Activated gamma-delta T cell treated with anti-CD3 and anti-CD28 coated beads, Interleukin-2, amount 50 U/mL, for 16 hours (primary cell): ENCODE results near the gene MPPED1.

ENCODE experiments used
- DNase-seq: peaks from one replicate; pipeline ENCODE4 v3.0.0-alpha.2; 2020; ENCODE audit warnings: low read depth

MPPED1 gene

GRCh38 chr22:43411040-43411868, 560 bp upstream of the MPPED1 start:
- no peak for DNase-seq

GRCh38 chr22:43412808-43413795, 1.3 kb downstream of the MPPED1 start:
- DNase-seq = no peak

GRCh38 chr22:43413826-43414225, 2.0 kb downstream of the MPPED1 start:
- DNase-seq = no peak

- no peak for DNase-seq
These were observed 3.9 kb downstream of the MPPED1 start for GRCh38 chr22:43415681-43416080.

DNA sequence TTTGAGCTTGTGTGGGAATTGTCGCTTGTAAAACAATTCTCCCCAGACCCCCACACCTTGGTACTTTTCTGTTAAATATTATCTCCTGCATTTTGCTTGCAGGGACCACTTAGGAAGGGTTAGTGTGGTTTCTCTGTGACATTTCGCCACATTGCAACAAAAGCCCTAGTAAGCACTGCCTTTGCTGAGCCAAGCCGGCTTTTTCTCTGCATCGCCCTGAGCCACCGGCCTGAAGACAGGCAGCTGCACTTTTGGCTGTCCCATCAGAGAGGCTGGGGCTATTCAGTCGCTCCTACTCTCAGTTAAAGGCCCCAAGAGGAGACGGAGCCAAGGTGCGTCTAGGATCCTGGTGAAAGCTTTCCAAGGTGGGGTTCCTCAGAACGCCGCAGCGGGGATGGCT, 5.7 kb downstream of the MPPED1 start:
- no peak for DNase-seq

- DNase-seq = no peak
These were observed 6.4 kb downstream of the MPPED1 start for GRCh38 chr22:43418079-43418825.

- no peak for DNase-seq
These were observed 7.7 kb downstream of the MPPED1 start for GRCh38 chr22:43419371-43420080.

DNA sequence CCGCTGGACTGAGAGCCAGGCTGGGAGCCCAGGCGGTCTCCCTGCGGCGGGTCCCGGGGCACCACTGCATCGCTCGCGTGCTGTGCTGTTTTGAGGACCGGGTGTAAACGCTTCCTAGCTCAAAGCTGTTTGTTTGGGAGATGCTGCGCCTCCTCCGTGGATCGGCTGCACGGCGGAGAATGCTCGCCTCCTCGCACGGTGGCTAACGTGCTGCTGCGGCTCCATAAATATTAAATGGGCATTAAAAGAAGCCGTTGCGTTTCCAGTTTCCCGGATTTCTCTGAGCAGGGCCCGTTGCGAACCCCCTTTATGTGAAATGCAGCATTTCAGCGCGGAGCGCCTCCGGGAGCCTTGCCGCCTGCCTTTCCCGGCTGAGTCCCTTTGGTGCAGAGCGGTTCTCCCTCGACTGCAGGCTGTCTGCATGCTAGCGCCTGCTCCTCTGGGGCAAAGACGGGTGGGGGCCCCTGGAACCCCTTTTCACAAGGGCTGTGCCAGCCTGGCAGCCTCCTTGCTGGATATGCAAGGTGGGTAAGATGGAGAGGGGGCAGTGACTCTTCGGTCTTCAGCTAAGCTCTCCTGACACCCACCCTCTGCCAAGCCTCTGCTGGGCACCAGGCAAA, 9.3 kb downstream of the MPPED1 start:
- no peak for DNase-seq

DNA sequence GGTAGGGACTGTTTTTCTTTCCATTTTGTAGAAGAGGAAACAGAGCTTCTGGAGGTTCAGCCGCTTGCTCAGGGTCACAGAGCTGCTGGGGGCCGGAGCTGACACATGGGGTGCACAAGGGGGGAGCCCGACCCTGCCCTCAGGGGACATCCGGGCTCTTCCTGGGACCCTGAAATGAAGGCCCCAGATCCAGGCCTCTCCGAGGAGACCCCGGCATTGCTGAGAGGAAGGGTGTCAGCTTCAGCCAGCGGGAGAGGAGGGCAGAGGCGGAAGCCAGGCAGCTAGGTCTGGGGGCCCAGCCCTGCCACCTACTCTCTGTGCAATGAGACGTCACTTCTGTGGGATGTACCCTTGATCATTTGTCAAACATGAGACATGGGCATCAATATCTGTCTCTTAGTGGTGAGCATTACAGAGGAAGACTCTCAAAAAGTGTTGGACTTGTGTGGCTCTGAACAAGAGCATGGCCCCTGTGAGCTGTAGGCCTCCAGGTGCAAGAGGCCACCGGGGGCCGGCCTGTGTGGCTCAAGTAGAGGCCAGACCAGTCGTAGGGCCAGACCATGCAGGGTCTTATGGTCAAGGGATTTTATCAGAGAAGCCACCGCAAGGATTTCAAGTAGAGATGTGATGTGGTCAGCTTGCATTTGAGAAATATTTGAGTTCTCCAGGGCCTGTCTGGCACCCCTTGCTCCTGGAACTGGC, 10.3 kb downstream of the MPPED1 start:
- no peak for DNase-seq

DNA sequence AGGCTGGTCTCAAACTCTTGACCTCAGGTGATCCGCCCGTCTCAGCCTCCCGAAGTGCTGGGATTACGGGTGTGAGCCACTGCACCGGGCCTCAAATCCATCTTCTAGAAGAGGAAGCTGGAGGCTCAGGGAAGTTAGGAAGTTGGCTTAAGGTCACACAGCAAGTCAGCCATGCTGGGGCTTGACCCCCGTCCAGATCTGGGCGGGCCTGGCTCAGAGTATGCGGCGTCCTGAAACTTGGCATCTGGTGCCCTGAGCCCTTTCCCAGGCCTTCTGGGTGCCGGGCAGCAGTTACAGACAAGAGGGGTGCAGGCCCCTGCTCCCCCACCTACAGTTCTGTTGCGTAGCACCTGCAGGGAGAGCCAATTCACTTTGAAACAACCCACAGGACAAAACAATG, 11.2 kb downstream of the MPPED1 start:
- DNase-seq = no peak

- DNase-seq = no peak
These were observed 12.4 kb downstream of the MPPED1 start for GRCh38 chr22:43424201-43424600.

DNA sequence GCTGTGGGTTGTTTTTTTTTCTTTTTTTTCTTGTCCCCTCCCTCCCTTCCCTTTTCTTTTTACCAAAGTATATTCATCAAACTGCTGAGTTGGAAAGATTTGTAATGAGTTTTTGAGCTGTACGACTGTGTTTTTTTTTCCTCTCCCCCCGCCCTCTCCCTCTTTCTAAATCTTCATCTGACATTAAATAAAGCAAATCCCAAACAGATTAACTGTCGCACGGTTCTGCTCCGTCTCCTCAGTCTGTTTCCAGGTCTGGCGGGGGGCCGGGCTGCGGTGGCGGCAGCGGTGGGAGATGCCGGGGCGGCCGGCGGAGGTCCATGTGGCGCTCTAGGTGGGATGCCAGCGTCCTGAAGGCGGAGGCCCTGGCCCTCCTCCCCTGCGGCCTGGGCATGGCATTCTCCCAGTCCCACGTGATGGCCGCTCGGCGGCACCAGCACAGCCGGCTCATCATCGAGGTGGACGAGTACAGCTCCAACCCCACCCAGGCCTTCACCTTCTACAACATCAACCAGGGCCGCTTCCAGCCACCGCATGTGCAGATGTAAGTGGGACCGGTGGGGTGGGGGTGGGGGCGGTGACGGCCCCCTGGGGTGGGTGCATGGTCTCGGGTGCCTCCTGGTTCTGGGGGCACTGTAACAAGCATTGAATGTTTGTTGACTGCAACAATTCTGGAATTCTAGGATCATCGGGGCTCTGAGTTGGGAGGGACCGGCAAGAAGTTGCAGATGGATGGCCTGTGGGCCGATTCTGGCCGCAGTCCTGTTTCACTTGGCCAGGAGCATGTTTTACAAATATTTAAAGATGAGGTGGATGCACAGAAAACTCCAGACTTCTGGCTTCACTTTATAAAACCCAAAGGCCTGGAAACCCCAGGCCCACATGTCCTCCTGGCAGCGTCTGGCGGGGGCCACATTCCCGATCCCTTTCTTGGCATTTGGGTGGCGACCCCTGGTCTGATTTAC, 13.1 kb downstream of the MPPED1 start:
- DNase-seq = no peak

- DNase-seq = no peak
These were observed 14.4 kb downstream of the MPPED1 start for GRCh38 chr22:43425976-43426785.

GRCh38 chr22:43426816-43427215, 15.0 kb downstream of the MPPED1 start:
- DNase-seq = no peak

DNA sequence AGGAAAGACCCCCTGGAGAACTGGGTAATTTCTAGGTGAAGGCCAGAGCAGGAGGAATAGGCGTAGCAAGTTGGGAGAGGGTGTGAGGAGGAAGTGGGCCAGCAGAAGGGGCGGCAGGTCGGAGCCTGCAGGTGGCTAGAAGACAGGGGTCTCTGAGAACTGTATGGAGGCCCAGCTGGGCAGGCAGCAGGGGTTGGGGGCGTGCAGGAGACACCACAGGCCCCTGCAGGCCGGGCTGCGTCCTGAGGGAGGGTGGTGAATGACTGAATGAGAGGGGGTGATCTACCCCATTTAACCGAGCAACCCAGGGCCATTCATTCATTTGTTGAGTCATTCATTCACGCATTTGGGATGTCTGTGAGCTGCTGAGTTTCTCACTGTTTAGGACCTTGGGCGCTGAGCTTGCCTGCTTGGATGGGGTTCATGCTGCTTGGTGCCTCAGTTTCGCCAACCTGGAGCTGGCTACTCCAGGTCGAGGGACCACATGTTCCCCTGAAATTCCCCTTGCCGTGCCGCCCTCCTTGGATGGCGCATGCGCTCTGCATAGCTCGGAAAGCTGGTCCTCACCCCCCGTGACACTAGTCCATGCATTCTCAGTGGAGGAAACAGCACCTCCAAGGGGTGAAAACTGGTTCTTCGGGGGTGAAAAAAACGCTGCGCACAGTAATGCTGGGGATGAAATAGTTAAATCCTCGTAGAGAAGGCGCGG, 15.6 kb downstream of the MPPED1 start:
- no peak for DNase-seq

DNA sequence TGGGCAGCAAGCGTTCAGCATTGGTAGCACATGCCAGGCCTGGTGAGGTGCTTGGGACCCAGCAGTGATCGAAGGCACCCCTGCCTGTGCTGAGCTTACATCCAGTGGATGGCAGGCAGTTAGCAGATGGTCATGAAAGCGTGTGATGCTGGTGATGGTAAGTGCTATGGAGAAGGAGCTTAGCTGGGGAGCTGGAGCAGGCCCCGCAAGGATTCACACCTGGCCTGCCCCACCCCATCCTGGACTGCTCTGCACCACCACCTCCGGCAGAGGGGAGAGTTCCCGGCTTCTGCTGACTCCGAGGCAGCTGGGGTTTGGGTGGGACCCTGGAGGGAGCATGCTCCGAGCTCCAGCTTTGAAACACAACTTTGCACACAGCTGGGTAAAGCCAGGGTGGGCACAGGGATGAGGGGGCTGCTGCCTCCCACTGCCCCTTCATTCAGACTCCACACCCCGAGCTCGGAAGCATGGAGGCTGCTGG, 16.2 kb downstream of the MPPED1 start:
- DNase-seq = no peak

GRCh38 chr22:43428521-43428920, 16.7 kb downstream of the MPPED1 start:
- DNase-seq = no peak

DNA sequence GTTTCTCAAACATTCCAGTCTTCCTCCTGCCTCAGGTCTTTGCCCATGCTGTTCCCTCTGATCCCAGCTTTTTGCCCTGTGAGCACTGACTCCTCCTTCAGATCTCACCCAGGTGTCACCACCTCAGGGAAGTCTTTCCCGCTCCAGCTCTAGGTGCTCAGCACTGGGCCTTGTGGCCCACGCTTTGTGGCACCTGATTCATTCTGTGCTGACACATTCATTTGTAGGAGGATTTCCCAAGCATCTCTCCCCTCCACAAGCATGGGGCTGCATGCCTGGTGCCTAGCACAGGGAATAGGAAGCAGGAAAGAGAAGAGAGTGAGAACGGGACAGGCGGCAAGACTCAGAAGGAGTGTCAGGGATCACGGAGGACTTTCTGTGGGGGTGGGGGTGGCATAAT, 17.6 kb downstream of the MPPED1 start:
- DNase-seq = no peak
